ENCODE measurements around the gene SIDT2.

Gene SIDT2

DNA sequence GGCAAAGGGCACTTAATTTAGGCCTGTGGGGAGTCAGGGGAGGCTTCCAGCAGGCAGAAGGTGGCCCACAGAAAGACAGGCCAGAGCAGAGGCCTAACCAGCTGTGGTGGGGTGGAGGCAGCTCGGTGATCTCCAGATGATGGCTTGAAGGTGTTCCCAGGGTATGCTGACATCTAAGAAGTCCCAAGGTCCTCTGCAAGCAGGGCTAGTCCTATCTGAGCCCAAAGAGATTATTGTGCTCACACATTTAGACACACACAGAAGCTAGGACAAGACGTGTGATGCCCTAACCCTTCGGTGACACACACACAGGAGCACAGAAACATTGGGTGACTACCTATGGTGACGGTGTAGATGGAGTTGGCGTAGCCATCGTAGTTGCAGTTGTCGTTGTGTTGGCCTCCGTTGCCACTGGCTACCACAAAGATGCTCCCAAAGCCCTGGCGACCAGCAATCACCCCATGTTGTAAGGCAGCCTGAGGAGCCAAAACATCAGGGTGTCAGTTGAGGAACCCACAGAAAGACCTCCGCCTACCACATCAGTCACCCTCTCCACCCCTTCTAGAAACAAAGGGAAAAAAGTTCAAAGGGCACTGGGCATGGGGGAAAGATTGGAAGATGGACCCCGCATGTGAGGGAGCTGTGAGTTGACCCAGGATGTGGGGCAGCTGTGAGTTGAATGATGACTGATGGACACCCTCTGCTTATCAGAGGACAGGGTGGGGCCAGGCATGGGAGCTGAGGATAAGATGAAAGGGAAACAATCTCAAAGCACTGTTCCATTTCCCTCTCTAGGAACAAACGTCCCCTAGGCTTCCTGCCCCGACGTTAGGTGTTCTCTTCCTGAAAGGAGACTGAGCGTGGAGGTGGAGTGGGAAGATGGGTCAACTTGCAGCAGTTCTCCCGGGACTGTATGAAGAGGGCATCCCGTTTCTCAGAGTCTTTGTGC lies 45.5 kb downstream of the SIDT2 start:
- no peak for DNase-seq

- DNase-seq = no peak
These were observed 47.1 kb downstream of the SIDT2 start for GRCh38 chr11:117225553-117226170.

DNA sequence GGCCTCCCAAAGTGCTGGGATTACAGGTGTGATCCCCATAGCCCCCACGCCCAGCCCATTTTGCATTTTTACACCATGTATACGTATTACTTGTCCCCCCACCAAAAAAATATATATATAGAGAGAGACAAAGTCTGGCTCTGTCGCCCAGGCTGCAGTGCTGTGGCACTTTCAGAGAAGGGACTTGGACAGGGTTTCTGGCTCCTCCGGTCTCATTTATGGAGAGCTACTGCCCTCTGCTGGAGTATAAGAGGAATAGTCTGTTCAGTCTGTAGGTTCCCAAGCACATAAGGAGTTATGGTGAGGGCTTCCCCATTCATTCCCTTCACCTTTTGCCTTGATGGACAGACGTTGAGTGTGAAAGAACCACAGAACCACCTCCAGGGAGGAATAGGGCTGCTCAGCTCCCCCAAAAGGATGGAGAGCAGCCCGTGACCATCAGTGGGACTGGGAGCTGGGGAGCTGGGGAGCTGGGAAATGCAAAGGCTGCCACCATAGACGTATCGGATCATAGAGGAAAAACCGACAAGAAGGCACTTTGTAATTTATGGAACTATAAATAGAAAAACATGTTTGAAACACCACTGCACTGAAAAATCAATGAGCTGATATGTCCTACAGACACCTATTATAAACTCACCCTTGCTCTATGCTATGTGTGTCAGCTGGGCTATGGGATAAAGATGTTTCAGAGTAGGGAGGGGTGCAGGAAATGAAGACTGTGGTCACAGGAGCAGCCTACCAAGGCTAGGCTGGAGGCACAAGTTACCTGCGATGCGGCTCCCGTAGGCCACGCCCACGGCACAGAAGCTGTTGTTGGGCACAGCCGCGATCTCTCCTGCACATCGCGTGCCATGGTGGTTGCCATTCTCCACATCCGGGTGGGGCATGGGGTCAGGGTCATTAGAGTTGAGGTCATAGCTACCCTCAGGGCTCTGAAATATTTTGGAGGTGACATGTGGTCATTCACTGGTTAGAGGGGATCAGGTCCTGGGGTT lies 48.1 kb downstream of the SIDT2 start:
- DNase-seq = peak; percentile 41 to 43

GRCh38 chr11:117228091-117228490 lies 49.5 kb downstream of the SIDT2 start:
- no peak for DNase-seq

DNA sequence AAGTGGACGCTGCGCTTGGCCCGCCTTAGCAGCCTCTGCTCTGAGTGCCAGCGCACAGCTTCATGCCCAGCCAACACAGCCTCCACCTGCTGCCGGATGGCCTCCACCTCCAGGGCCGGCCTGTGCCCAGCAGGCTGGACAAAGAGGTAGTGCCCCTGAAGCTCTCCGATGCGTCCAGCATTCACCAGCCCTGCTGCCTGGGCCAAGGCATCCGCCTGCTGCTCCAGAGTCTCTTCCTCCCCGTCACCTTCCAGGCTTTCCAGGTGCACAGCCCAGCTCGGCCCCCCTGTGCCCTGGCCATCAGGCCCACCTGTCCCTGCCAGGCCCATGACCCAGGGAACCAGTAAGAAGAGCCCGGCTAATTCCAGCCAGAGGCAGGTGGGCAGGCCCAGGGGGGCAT lies 50.9 kb downstream of the SIDT2 start:
- no peak for DNase-seq

DNA sequence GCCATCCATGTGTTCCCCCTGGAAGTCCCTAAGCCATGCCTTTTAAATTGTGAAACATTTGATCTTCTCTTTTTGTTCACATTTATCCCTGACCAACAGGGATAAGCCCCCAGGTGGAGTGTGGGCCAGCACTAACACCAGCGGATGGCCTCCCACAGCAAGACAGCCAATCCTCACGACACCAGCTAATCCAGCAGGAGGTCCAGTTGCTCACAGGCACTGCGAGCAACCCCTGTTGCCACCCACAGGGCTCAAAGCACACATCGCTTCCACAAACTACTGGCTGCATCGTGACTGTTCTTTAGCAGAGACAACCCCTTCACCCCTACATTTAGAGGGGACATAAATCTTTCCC lies 51.4 kb downstream of the SIDT2 start:
- DNase-seq = no peak

GRCh38 chr11:117230286-117230961 lies 51.9 kb downstream of the SIDT2 start:
- peak; percentile 44 to 54 for DNase-seq

DNA sequence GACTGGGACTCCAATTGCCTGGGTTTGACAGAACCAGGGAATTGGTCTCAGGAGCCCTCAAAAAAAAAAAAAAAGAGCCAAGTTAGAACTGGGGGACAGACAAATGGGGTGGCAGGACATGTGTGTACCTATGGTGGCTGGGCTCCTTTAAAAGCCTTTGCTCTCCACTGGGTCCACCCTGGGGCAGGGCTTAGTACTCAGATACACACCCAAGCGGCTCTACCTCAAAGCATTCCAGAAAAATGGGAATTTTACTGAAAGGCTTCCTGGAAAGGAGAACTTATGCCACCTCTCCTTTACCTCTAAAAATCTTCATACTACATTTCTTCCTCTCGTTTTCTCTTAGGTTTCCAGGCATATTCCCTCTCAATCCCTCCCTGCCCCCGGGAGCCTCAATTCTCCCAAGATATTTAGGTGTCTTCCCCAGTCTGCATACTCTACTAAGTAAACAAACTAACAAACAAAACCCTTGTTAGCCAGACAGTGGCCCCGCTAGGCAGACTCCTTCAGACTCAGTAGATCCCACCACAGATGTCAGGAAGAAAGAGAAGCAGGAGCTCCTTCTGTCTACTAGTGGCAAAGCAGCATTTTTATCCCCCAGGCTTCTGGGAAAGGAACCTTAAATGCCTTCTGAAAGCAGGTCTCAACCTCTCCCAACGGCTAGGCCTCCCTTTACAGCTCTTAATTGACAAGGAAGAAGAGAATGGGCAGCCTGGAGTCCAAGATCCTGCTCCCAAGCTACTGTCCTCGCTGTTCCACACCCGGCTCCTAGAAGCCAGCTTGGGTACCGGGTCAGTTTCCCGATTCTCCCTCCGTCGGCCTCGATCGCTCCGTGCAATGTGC lies 52.7 kb downstream of the SIDT2 start:
- DNase-seq = no peak

- no peak for DNase-seq
These were observed 53.2 kb downstream of the SIDT2 start, which contains the start of gene PCSK7 for GRCh38 chr11:117231842-117232091. Gene PCSK7 (minus strand): TSS chr11:117232073. CDS start chr11:117229844, 2,229 bp downstream.

DNA sequence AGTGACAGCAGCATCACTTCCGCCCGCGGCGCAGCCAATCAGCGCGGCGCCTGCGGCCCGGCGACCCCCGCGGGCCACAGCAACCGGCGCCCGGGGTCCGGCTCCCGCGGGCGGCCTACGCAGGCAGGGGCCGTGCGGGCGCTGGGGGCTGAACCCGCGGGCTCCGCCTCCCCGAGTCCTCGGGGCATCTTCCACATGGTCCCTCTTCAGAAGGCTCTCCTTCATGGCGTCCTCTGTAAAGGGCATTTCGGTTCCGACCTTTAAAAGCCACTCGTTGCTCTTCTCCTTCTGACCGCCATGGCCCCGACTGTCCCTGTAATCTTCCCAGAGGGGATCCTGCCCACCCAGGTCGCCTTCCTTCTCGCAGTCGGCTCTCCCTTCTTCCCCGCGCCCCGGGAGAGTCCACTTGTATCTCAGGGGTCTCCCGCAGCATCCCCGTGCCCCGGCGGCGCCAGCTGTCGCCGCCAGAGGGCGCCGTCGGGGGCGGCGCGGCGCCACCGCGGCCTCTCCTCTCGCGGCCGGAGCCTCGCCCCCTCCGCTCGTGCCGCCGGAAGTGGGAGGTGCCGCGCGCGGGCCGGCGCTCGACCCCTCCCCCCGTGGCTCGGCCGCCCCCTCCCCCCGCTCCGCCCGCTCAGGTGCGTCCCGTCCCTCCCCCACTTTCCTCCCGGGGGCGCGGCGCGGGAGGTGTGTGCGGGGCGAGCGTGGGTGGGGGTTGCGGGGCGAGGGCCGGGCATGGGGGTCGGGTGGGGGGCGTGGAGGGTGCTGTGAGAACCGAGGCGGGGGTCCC lies 53.7 kb downstream of the SIDT2 start, which contains the start of gene RNF214:
Gene RNF214, plus strand, starts transcription at position 580 of the 787 bp plus-strand sequence. CDS start 1,602 bp downstream, outside the sequence.
- DNase-seq = peak; percentile 69 to 77

DNA sequence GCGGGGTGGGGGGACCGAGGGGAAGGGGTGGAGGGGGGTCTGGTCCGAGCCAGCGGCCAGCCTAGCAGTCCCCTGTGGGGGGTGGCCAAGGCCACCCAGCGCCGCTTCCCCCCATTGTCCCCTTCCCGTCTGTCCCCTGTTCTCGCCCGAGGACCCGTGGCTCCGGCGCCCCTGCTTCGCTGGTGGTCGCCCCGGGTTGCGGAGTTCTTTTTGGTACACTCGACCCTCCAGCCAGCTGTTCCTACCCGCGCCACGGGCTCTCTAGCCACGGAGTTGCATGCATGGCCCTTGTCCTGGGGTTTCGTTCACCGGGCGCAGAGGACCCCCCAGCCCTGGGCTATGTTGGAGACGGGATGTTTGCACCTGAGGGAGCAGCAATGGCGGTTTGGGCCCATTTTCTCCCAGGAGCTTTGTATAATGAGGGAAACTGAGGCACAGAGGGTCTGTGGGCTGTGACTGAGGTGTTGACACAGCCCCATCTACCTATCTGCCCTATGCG lies 54.4 kb downstream of the SIDT2 start:
- no peak for DNase-seq

DNA sequence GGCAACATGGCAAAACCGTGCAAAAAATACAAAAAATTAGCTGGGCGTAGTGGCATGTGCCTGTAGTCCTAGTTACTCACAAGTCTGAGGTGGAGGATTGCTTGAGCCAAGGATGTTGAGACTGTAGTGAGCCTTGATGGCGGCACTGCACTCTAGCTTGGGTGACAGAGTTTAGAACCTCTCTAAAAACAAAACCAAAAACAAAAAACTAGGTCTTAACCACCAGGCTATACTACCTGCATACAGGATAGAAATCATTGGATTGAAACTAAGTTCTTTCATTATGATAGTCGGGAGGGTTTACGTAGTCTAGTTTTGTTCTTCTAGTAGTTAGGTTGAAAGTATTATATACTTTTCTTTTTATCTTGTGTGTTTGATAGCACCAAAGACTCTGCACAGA lies 59.7 kb downstream of the SIDT2 start:
- DNase-seq = no peak

DNA sequence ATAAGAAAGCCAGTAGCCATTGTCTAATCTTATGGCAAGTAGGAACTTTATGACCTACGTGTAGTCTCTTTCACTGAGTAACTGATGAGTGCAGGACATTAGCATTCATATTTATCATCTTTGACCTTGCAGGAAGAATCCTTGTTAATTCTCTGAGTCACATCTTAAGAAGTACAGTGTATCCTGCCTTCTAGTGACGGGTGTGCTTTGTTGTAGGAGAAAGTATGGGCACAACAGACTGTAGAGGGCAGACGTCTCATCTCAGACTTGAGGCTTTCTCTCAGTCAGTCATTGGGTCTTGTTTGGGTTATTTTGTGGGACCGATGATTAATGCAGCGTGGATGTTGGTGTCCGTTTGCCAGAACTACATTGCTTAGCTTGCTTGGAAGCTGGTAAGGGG lies 60.8 kb downstream of the SIDT2 start:
- DNase-seq = no peak
